ENCODE results near the gene GATA2. TPM values are rescaled to one million over a fixed set of nuclear protein-coding genes. Genes with fewer than 3 reads are reported as not detected.

The GATA2 gene
- polyA plus RNA-seq, 3 donors, result 0.07 to 0.36 TPM; not detected in 1

DNA sequence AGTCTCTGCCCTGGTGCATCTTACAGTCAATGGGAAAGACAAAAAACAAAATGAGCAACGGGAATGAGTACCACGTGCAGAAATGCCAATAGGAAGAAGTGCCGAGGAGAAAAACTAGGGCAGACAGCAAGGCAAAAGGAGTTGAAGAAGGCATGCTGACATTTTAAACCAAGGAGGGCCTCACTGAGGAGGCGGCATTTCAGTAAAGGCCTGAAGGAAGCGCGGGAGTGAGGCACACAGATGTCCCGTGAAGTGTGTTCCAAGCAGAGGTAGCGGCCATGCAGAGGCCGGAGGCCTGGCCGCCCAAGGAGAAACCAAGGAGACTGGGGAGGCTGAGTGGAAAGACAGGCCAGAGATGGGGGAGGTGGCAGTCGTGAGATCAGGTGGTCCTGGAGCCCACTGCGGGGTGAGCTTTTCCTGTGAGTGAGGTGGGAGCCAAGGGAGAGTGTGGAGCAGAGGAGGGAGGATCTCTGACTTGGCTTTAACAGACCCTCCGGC is 61.1 kb downstream of the GATA2 start:
- Histone ChIP-seq H4K20me1 (ENCODE audit: insufficient read depth, low read length) (no peaks in the 10 kb centered on the region), H3K4me1 (ENCODE audit: control insufficient read depth in 1 of 2, insufficient read depth in 2 of 2, low read length in 2 of 2) (peaks cover under 1 to 8% of the 10 kb centered on the region in 2 donors)
- H3K27ac Mint-ChIP-seq, result no peak overlapping the region

DNA sequence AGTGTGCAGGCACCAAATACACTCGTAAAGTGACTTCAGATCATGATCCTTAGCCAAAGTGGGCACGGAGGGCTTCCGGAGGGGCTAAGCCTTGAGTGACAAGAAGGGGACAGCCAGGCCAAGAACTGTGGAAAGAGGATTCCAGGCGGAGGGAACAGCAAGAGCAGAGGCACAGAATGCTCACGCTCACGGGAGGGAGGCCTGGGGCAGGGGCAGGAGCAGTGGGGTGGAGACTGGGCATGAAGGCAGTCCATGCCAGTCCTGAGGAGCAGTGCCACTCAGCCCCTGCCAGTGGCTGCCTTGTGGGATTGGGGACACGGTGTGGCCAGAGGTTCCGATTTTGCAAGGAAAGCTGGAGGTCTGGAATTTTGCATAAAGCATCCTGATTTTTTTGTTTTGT is 62.3 kb downstream of the GATA2 start:
- no peaks in the 10 kb centered on the region for H3K36me3 ChIP-seq (replicated peaks in 1 of 2; ENCODE audit: control insufficient read depth in 1 of 2, insufficient read depth in 2 of 2, low read length in 2 of 2)
- H3K4me2 ChIP-seq (replicated peaks; ENCODE audit: extremely low read depth, low read length, poor library complexity, severe bottlenecking), result no peak overlapping the region
- Mint-ChIP-seq H3K9me3 (peaks cover 0 to 7% (median 3%) of the 10 kb centered on the region in 7 donors), H3K27ac (no peak overlapping the region), H3K36me3 (no peaks in the 10 kb centered on the region), H3K4me3 (peak overlapping the region in 1 of 2 donors; percentile 35), H3K4me1 (peaks cover 6% of the 10 kb centered on the region), H3K27me3 (ENCODE audit: low read depth in 3 of 3) (peaks cover 43 to 67% (median 48%) of the 10 kb centered on the region in 3 donors)
- no peak overlapping the region for H3K27ac ChIP-seq (ENCODE audit: low read depth in 1 of 2, low read length in 2 of 2)
- TF ChIP-seq, protein P1, sequence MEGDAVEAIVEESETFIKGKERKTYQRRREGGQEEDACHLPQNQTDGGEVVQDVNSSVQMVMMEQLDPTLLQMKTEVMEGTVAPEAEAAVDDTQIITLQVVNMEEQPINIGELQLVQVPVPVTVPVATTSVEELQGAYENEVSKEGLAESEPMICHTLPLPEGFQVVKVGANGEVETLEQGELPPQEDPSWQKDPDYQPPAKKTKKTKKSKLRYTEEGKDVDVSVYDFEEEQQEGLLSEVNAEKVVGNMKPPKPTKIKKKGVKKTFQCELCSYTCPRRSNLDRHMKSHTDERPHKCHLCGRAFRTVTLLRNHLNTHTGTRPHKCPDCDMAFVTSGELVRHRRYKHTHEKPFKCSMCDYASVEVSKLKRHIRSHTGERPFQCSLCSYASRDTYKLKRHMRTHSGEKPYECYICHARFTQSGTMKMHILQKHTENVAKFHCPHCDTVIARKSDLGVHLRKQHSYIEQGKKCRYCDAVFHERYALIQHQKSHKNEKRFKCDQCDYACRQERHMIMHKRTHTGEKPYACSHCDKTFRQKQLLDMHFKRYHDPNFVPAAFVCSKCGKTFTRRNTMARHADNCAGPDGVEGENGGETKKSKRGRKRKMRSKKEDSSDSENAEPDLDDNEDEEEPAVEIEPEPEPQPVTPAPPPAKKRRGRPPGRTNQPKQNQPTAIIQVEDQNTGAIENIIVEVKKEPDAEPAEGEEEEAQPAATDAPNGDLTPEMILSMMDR (IDR thresholded peaks at IDR 0.05), result no peak
- no peaks in the 10 kb centered on the region for H3K79me2 ChIP-seq (ENCODE audit: insufficient read depth, low read length)
- H3K4me3 ChIP-seq (replicated peaks in 1 of 3; ENCODE audit: low read depth in 2 of 3, low read length in 3 of 3), result no peak overlapping the region
- H3K4me1 ChIP-seq (ENCODE audit: control insufficient read depth in 1 of 2, insufficient read depth in 2 of 2, low read length in 2 of 2), result peaks cover 7 to 19% of the 10 kb centered on the region in 2 donors
- H3K9me3 ChIP-seq (replicated peaks in 1 of 2; ENCODE audit: control insufficient read depth in 1 of 2, insufficient read depth in 1 of 2, low read length in 2 of 2), result peaks cover 0 to 5% of the 10 kb centered on the region in 2 donors
- peaks cover 17 to 59% of the 10 kb centered on the region in 2 donors for H3K27me3 ChIP-seq (ENCODE audit: control insufficient read depth in 2 of 2, insufficient read depth in 2 of 2, low read length in 2 of 2)
- H3K9ac ChIP-seq (ENCODE audit: insufficient read depth, low read length, poor library complexity, severe bottlenecking), result no peak overlapping the region
- no peaks in the 10 kb centered on the region for H4K20me1 ChIP-seq (ENCODE audit: insufficient read depth, low read length)
- no peak for DNase-seq
- intact Hi-C loops (cut with micrococcal nuclease), result loop anchor here in 1 of 2 donors (5.0 kb wide), 1 partner anchor 62 kb away; the partner anchor contains the start of gene GATA2
- H2AFZ ChIP-seq (ENCODE audit: insufficient read depth, low read depth, low read length, poor library complexity, severe bottlenecking), result no peak overlapping the region
- WGBS (ENCODE audit: insufficient coverage), result 97% methylated on average over 8 of the region's 8 CpGs

More for the DNA sequence above, 61.1 kb downstream of the GATA2 start:
- no peaks in the 10 kb centered on the region for H3K36me3 ChIP-seq (replicated peaks in 1 of 2; ENCODE audit: control insufficient read depth in 1 of 2, insufficient read depth in 2 of 2, low read length in 2 of 2)
- peaks cover 0 to 5% of the 10 kb centered on the region in 2 donors for H3K9me3 ChIP-seq (replicated peaks in 1 of 2; ENCODE audit: control insufficient read depth in 1 of 2, insufficient read depth in 1 of 2, low read length in 2 of 2)
- H2AFZ ChIP-seq (ENCODE audit: insufficient read depth, low read depth, low read length, poor library complexity, severe bottlenecking), result no peak overlapping the region
- Mint-ChIP-seq H3K4me3 (peak overlapping the region in 1 of 2 donors; percentile 72), H3K27me3 (ENCODE audit: low read depth in 3 of 3) (peaks cover 48 to 72% (median 49%) of the 10 kb centered on the region in 3 donors), H3K4me1 (peaks cover 6% of the 10 kb centered on the region), H3K36me3 (no peaks in the 10 kb centered on the region), H3K9me3 (peaks cover 0 to 7% (median 3%) of the 10 kb centered on the region in 7 donors)
- no peak overlapping the region for H3K4me3 ChIP-seq (replicated peaks in 1 of 3; ENCODE audit: low read depth in 2 of 3, low read length in 3 of 3)
- intact Hi-C loops (cut with micrococcal nuclease), result loop anchor here in 1 of 2 donors (5.0 kb wide), 1 partner anchor 60 kb away; the partner anchor contains the start of gene GATA2
- no peak overlapping the region for H3K27ac ChIP-seq (ENCODE audit: low read depth in 1 of 2, low read length in 2 of 2)
- no peaks in the 10 kb centered on the region for H3K79me2 ChIP-seq (ENCODE audit: insufficient read depth, low read length)
- H3K4me2 ChIP-seq (replicated peaks; ENCODE audit: extremely low read depth, low read length, poor library complexity, severe bottlenecking), result no peak overlapping the region
- 82% methylated on average over 13 of the region's 13 CpGs for WGBS (ENCODE audit: insufficient coverage)
- no peak for DNase-seq
- peaks cover 17 to 56% of the 10 kb centered on the region in 2 donors for H3K27me3 ChIP-seq (ENCODE audit: control insufficient read depth in 2 of 2, insufficient read depth in 2 of 2, low read length in 2 of 2)
- H3K9ac ChIP-seq (ENCODE audit: insufficient read depth, low read length, poor library complexity, severe bottlenecking), result no peak overlapping the region
- TF ChIP-seq, protein P1 (IDR thresholded peaks at IDR 0.05), result no peak

Measured in CD14-positive monocyte (primary cell).